HG03045 (cell line): ENCODE data around the gene DPP6.
"Not testable (repeated sequence)": the region's sequence is repeated elsewhere in the genome, so short reads cannot be mapped to it uniquely, and the experiment has no call there.

ENCODE experiments used
- ATAC-seq: cut with Tn5 transposase; IDR thresholded peaks from one replicate; pipeline ENCODE4 v1.9.1; 2021; ENCODE audit warnings: mild to moderate bottlenecking, moderate library complexity; ENCODE audit not compliant: unreplicated experiment

The DPP6 gene

DNA sequence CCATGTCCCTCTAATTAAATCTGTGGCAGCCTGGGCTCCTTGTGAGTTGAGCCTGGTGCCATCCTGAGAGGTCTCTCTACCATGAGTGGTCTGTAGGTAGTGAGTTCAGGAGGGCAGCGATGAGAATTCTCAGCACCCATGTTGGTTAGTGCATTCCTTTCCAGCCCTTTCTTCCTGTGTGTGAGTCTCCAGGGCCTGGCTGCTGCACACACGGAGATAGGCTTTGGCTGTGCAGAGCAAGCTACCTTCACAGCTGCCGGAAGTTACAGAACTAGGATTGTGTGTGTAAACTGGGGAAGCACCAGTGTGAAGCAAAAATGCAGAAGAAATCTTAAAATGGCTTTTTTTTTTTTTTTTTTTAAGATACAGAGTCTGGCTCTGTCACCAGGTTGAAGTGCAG lies 592.2 kb downstream of the DPP6 start:
- ATAC-seq, result no peak

- no peak for ATAC-seq
These were observed 594.2 kb downstream of the DPP6 start for GRCh38 chr7:154646126-154647013.

- ATAC-seq, result no peak
These were observed 595.4 kb downstream of the DPP6 start for GRCh38 chr7:154647625-154648024.

- ATAC-seq, result no peak
These were observed 596.8 kb downstream of the DPP6 start for GRCh38 chr7:154649015-154649414.

GRCh38 chr7:154649434-154649833 lies 597.2 kb downstream of the DPP6 start:
- no peak for ATAC-seq

GRCh38 chr7:154650275-154650674 lies 598.1 kb downstream of the DPP6 start:
- ATAC-seq, result no peak

GRCh38 chr7:154651501-154651900 lies 599.3 kb downstream of the DPP6 start:
- ATAC-seq, result no peak

DNA sequence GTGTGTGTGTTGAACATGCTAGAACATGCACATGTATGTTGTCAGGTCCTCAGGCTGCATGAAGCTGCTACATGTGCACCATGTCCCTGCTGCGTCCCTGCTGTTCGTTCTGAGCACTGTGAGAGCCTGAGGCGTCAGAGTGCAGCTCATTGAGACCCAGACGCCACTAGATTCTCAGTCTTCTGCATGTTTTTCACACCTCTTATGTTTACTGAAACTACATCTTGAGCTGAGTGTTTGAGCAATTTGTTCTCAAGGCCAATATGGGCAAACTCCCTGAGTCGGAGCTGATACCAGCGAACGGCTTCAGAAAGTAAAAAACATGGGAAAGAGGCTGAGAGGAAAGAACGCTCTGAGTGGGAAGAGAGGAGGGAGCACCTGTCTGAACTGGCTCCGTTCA lies 600.4 kb downstream of the DPP6 start:
- no peak for ATAC-seq

GRCh38 chr7:154653281-154653680 lies 601.1 kb downstream of the DPP6 start:
- ATAC-seq, result no peak

GRCh38 chr7:154656618-154657017 lies 604.4 kb downstream of the DPP6 start:
- ATAC-seq, result no peak

DNA sequence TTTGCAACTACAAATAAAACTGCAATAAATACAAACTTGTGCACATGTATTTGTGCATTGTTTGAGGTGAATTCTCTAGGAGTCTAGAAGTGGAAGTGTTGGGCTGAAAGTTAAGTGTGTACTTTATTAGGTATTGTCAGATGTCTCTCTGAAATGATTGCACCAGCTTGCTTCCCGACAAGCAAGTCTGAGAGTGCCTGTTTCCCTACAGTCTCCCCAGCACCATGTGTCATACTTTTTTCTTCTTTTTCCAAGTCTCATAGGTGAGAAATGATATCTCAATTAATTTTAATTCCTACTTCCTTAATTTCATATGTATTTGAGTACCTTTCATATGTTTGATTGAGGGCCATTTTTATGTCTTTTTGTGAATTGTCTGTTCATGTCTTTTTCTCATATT lies 614.6 kb downstream of the DPP6 start:
- ATAC-seq, result no peak

DNA sequence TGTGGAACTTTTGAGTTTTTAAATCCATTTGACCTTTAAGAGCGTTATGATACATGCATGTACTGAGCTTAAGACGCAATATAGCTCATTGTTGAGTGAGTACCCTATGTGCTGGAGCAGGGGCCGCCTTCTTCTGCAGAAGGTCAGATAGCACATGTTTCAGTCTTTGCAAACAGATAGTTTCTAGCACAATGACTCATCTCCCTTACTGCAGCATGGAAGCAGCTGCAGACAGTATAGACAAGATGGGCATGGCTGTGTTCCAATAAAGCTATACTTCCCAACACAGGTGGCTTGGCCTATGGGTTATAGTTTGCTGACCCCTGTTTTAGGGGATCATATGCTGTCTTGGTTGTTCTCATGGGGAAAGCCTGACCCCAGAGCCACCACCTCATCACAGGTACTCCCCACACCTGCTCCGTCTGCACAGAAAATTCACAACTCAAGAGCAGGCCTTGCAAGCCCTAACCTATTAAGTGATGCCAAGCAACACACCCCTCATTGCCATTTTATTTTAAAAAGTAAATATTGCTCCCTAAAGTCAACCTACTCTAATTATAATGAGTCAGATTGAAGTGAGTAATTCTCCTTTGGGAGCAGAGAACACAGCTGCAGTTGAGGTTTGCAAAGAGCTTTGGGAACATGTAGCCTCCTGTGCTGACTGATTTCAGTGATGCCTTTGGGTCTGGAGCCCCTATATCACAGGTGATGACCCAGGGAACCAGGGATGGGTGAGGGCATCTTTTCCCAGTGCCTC lies 620.6 kb downstream of the DPP6 start:
- ATAC-seq, result no peak

DNA sequence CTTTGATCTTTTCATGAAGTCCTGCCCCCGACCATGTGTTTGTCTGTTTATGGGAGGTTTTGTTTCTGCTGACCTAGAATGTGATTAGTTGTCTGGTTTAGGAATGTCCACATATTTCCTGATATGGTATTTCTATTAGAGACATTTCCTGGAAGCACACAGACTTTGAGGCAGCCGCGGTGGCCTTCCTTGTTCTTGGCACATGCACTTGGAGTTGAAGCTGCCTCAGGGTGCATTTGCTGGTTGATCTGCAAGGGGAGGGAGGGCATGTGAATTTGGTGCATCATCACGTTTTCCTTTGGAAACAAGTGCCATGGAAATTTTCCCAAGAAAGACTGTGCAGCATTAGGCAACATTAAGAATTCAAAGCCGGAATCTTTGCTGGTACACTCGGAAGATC lies 622.0 kb downstream of the DPP6 start:
- no peak for ATAC-seq

GRCh38 chr7:154675560-154675959 lies 623.4 kb downstream of the DPP6 start:
- no peak for ATAC-seq

GRCh38 chr7:154676033-154676421 lies 623.8 kb downstream of the DPP6 start:
- ATAC-seq, result not testable (repeated sequence)

GRCh38 chr7:154676422-154677073 lies 624.4 kb downstream of the DPP6 start:
- no peak for ATAC-seq

DNA sequence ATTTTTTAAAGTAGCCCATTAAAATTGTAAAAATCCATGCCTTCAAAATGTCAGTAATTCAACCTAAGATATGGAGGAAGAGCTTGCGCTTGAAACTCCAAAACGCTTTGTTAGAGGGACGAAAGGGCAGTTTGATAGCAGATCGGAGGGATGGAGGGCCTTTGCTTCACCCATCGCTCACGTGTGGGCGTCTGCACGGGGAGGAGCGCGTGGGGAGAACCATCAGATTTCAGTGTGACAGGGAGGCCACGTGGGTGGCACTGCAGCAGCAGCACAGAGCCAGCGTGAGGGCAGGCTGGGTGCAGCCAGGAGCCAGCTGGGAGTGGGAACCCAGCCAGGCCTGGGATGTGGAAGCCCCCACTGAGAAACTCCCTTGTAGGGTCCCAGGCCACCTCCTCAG lies 625.3 kb downstream of the DPP6 start:
- no peak for ATAC-seq

DNA sequence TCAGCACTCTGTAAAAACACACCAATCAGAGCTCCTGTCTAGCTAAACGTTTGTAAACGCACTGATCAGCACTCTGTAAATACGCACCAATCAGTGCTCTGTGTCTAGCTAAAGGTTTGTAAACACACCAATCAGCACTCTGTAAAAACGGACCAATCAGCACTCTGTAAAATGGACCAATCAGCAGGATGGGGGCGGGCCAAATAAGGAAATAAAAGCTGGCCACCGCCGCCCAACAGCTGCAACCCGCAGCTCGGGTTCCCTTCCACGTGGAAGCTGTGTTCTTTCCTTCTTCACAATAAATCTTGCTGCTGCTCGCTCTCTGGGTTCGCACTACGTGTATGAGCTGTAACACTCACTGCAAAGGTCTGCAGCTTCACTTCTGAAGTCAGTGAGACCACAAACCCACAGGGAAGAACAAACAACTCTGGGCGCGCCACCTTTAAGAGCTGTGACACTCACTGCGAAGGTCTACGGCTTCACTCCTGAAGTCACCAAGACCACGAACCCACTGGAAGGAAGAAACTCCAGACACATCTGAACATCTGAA lies 625.9 kb downstream of the DPP6 start:
- not testable (repeated sequence) for ATAC-seq

DNA sequence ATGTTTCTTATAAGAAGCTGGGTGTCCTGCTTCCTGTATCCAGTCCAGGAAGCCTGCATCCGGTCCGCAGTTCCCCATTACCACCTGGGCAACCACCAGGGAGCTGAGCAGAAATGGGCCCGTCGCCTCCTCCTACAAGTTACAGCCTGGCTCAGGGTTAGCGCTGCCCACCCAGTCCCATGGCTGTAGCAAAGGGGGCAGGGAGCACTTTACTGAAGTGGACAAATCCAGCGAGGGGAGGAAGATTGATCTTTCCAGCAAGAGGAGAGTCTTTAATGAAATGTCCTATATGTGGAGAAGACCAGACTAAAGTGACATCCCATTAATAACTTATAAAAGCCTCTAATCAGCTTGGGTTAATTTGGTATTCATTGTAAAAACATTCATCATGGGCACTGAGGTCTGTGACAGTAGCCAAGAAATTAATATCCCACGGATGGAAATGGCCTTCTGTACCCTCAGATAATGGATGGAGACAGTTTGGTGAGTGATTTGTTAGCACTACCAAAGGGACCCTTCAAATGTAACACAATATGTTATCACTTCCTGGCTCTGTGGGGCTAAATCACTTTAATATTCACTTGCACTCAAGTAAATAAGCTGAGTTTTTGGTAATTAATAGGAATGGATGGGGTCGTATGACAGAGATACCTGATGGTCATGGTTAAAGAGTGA lies 627.3 kb downstream of the DPP6 start:
- ATAC-seq, result no peak

- no peak for ATAC-seq
These were observed 628.9 kb downstream of the DPP6 start for GRCh38 chr7:154680894-154681659.
